K562 (cell line): ENCODE results near the gene MIEF1. TPM values are rescaled to one million over a fixed set of nuclear protein-coding genes. Genes with fewer than 3 reads are reported as not detected.
A peak's percentile ranks its signal among the peaks of the same experiment; 100 is the strongest.

Source experiments
- ATAC-seq: fragments of 200-7000 bp; cut with Tn5 transposase; 3 replicates; pipeline ENCODE4 v1.9.1; 2020; ENCODE audit warnings: moderate library complexity
- BruUV-seq: library from RNA; stranded (reverse); fragments of 400-500 nt; replicated peaks from 2 replicates; lab custom pipeline; 2021; lab: Mats Ljungman, UMichigan
- CTCF ChIA-PET: fragments of 300-600 bp; formaldehyde crosslinking; extraction: SDS; loops from one replicate; lab custom pipeline; 2021; ENCODE audit warnings: low intra/inter-chr PET ratio; lab: Yijun Ruan, JAX
- POLR2A ChIA-PET: fragments of 300-600, 350-650 bp; sonication (Branson Sonifier 250); formaldehyde crosslinking; extraction: SDS; loops from one replicate; lab custom pipeline; 2021; ENCODE audit warnings: antibody characterized with exemption, inconsistent platforms; lab: Yijun Ruan, JAX
- DNase-seq, 4 experiments: peaks; one replicate each; pipeline versions ENCODE4 v3.0.0 to v3.0.0-alpha.2; 2011 to 2018; ENCODE audit warnings: low spot score in 3 of 4, mixed read lengths in 3 of 4; ENCODE audit errors: extremely low read depth in 1 of 4
- FAIRE-seq: peaks from 2 replicates; lab custom pipeline; 2011; peaks lifted over from hg19 to GRCh38; lab: Jason Lieb, UNC
- H2AFZ ChIP-seq: 2 replicates; pipeline ENCODE4 v1.6.0; 2011; ENCODE audit warnings: low read depth, low read length, control low read depth, inconsistent platforms
- H3K27ac ChIP-seq: fragments of 200-600 bp; 3 replicates; pipeline ENCODE4 v1.8.0; 2011; ENCODE audit warnings: low read depth, mild to moderate bottlenecking, control low read depth, inconsistent platforms, low read length, moderate library complexity, mixed read lengths; ENCODE audit errors: extremely low read depth
- H3K27me3 ChIP-seq, 2 experiments: fragments of 300-600 bp in 1 of 2; 2 replicates in 1 of 2; 3 replicates in 1 of 2; pipeline versions ENCODE4 v1.6.0 to v1.8.0; 2011; ENCODE audit warnings: inconsistent platforms in 2 of 2, low read length in 2 of 2, mild to moderate bottlenecking in 1 of 2, mixed read lengths in 1 of 2, moderate library complexity in 1 of 2; ENCODE audit not compliant: control insufficient read depth in 2 of 2, insufficient read depth in 2 of 2
- H3K36me3 ChIP-seq: fragments of 300-600 bp; 3 replicates; pipeline ENCODE4 v1.8.0; 2011; ENCODE audit warnings: mild to moderate bottlenecking, low read length, inconsistent platforms; ENCODE audit not compliant: control insufficient read depth, insufficient read depth
- H3K4me1 ChIP-seq, 2 experiments: fragments of 200-600 bp in 1 of 2; replicated peaks in 1 of 2; 2 replicates in 1 of 2; 3 replicates in 1 of 2; pipeline versions ENCODE4 v1.5.1 to v1.8.0; 2011; ENCODE audit warnings: inconsistent platforms in 2 of 2, low read length in 2 of 2, mild to moderate bottlenecking in 1 of 2, mixed read lengths in 1 of 2, moderate library complexity in 1 of 2; ENCODE audit not compliant: control insufficient read depth in 2 of 2, insufficient read depth in 2 of 2
- H3K4me2 ChIP-seq: 2 replicates; pipeline ENCODE4 v1.6.1; 2011; ENCODE audit warnings: low read length, control low read depth, inconsistent platforms, mixed read lengths; ENCODE audit not compliant: insufficient read depth
- H3K4me3 ChIP-seq: fragments of 200-600 bp; sonication (generic), shearing (Covaris generic); 2 replicates; pipeline ENCODE4 v1.5.1; 2016; ENCODE audit warnings: control low read depth, inconsistent platforms
- H3K79me2 ChIP-seq: fragments of 200-600 bp; 3 replicates; pipeline ENCODE4 v1.8.0; 2011; ENCODE audit warnings: low read length, inconsistent platforms; ENCODE audit not compliant: control insufficient read depth, insufficient read depth
- H3K9ac ChIP-seq, 2 experiments: 2 replicates each; pipeline versions ENCODE4 v1.6.0 to v1.6.1; 2011; ENCODE audit warnings: low read depth in 2 of 2, low read length in 2 of 2, control low read depth in 1 of 2, inconsistent platforms in 1 of 2, mild to moderate bottlenecking in 1 of 2, mixed read lengths in 1 of 2; ENCODE audit not compliant: insufficient read depth in 1 of 2
- H3K9me1 ChIP-seq: one replicate; pipeline ENCODE4 v1.6.0; 2011; ENCODE audit warnings: inconsistent platforms, mild to moderate bottlenecking, low read length, moderate library complexity; ENCODE audit not compliant: control insufficient read depth, insufficient read depth
- H3K9me3 ChIP-seq: replicated peaks from 2 replicates; pipeline ENCODE4 v1.5.1; 2011; ENCODE audit warnings: low read depth, low read length, inconsistent platforms; ENCODE audit not compliant: control insufficient read depth, insufficient read depth
- H4K20me1 ChIP-seq: replicated peaks from 2 replicates; pipeline ENCODE4 v1.6.1; 2011; ENCODE audit warnings: low read length, inconsistent platforms, mixed read lengths; ENCODE audit not compliant: control insufficient read depth, insufficient read depth
- EHMT2 ChIP-seq: fragments of 450-650 bp; IDR thresholded peaks from 2 replicates; pipeline ENCODE4 v1.6.1; 2018; ENCODE audit warnings: antibody characterized with exemption
- HMGXB4 ChIP-seq: sonication (generic); formaldehyde crosslinking; IDR thresholded peaks from 2 replicates; pipeline ENCODE4 v1.8.1; 2023; ENCODE audit warnings: mild to moderate bottlenecking, missing genetic modification reagents
- MCM5 ChIP-seq: fragments of 450-650 bp; IDR thresholded peaks from 2 replicates; pipeline ENCODE4 v1.6.1; 2016; ENCODE audit warnings: low read depth
- MTF1 ChIP-seq: fragments of 250-450 bp; sonication (Bioruptor Pico); IDR thresholded peaks from 2 replicates; pipeline ENCODE4 v1.9.0; 2021; ENCODE audit warnings: moderate library complexity, mild to moderate bottlenecking, inconsistent platforms, borderline replicate concordance
- PHB2 ChIP-seq: fragments of 450-650 bp; IDR thresholded peaks from 2 replicates; pipeline ENCODE4 v1.6.1; 2017; ENCODE audit warnings: low read depth
- PHTF2 ChIP-seq: fragments of 250-450 bp; sonication (Bioruptor Pico); IDR thresholded peaks from 2 replicates; pipeline ENCODE4 v1.5.0; 2021; ENCODE audit warnings: mild to moderate bottlenecking
- SMARCC2 ChIP-seq: fragments of 450-650 bp; IDR thresholded peaks from 2 replicates; pipeline ENCODE4 v1.6.1; 2017; ENCODE audit warnings: antibody characterized with exemption, moderate library complexity, mild to moderate bottlenecking, low read depth
- SP2 ChIP-seq: IDR thresholded peaks from 2 replicates; pipeline ENCODE4 v1.6.1; 2011; ENCODE audit warnings: mild to moderate bottlenecking, low read depth, low read length, moderate library complexity; ENCODE audit not compliant: poor library complexity, severe bottlenecking; ENCODE audit errors: extremely low read depth
- ZNF121 ChIP-seq: sonication (generic); formaldehyde crosslinking; conservative IDR thresholded peaks from 2 replicates; pipeline ENCODE4 v1.8.0; 2022; ENCODE audit warnings: missing genetic modification reagents
- WGBS: fragments of 100-300 bp; shearing (Covaris generic); methylation state at CpG from one replicate; pipeline ENCODE4 v1.1.6; 2016; ENCODE audit warnings: low coverage, mixed read lengths; ENCODE audit not compliant: insufficient coverage; ENCODE audit errors: missing lambda C conversion rate; 5-methylcytosine and 5-hydroxymethylcytosine counted together
- in situ Hi-C: fragments of 300-500 bp; cut with MboI; formaldehyde crosslinking; loops from 4 replicates; pipeline ENCODE4 v1.15.0; 2018; ENCODE audit warnings: inconsistent platforms, mixed read lengths
- intact Hi-C: fragments of 100-400 bp; cut with micrococcal nuclease; formaldehyde crosslinking; loops from 2 replicates; pipeline ENCODE4 v1.14.2; 2022
- polyA plus RNA-seq, 8 experiments: library from polyadenylated mRNA; depleted of rRNA in 4 of 8; stranded (reverse) in 5 of 8; unstranded in 3 of 8; fragments of >200 nt; fragmentation: Nextera tagmentation in 2 of 8; fragmentation: Illumina TruSeq in 1 of 8; extraction: Ambion mirVana in 2 of 8; extraction: Trizol in 1 of 8; gene quantifications; 2 replicates each; pipeline versions ENCODE4 v1.2.1 to v1.2.3, GENCODE V29; 2011 to 2014; ENCODE audit warnings: inconsistent platforms in 1 of 8, missing spikeins in 1 of 8
- total RNA-seq, 7 experiments: library from RNA; depleted of rRNA in 6 of 7; stranded (reverse); fragments of >200 nt in 6 of 7; fragmentation: Illumina TruSeq in 2 of 7; extraction: Trizol in 2 of 7; gene quantifications; 2 replicates each; pipeline versions ENCODE4 v1.2.1 to v1.2.3, GENCODE V29; 2011 to 2021; ENCODE audit warnings: low replicate concordance in 1 of 7

MIEF1 gene
- total and polyA plus RNA-seq, 9 of the 15 experiments (the other 6 are each of a cell fraction or from before 2014, with no cell fraction given): 10.9 to 51.8 (median 25.5) TPM

- no peak for DNase-seq
- 37% methylated on average over 2 of the region's 5 CpGs for WGBS
- no peak for ATAC-seq
- Histone ChIP-seq H3K4me1 (peaks cover 0 to 21% of the 10 kb centered on the region in 2 experiments; a peak in 3 of 5 replicates), H3K4me3 (no peak overlapping the region), H2AFZ (no peak overlapping the region), H3K9ac (no peak overlapping the region), H3K9me1 (no peaks in the 10 kb centered on the region), H3K9me3 (no peaks in the 10 kb centered on the region), H3K36me3 (no peaks in the 10 kb centered on the region), H3K27ac (no peak overlapping the region), H3K27me3 (no peaks in the 10 kb centered on the region), H3K4me2 (no peak overlapping the region), H3K79me2 (no peaks in the 10 kb centered on the region), H4K20me1 (no peaks in the 10 kb centered on the region)
- FAIRE-seq: no peak
- no TSS peak for BruUV-seq
- TF ChIP-seq SMARCC2 (no peak), ZNF121 (no peak), SP2 (no peak), PHTF2 (CRISPR knock-in tag) (no peak), MTF1 (no peak), MCM5 (no peak), EHMT2 (0 out of 2 replicates have a peak, but pooled peaks have one; percentile 59), HMGXB4 (CRISPR knock-in tag) (no peak), PHB2 (no peak)
- intact Hi-C loops: no loop called here
- in situ Hi-C loops: no loop called here
- ChIA-PET CTCF (no interaction called here), POLR2A (no interaction called here)
Measured at GRCh38 chr22:39565414-39565944, 63.4 kb downstream of the MIEF1 start.
